Anterior cingulate cortex (tissue), 58 donors: ENCODE data around the gene NISCH.
A peak's percentile ranks its signal among the peaks of the same experiment; 100 is the strongest.

Source experiments
- DNase-seq, 58 donors: peaks; one replicate each; lab custom pipeline; 2025; lab: John Stamatoyannopoulos, UW

Gene NISCH

GRCh38 chr3:52434491-52435115 is 20.8 kb upstream of the NISCH start:
- DNase-seq: no peak

GRCh38 chr3:52435246-52436101 is 19.9 kb upstream of the NISCH start:
- DNase-seq: no peak

DNA sequence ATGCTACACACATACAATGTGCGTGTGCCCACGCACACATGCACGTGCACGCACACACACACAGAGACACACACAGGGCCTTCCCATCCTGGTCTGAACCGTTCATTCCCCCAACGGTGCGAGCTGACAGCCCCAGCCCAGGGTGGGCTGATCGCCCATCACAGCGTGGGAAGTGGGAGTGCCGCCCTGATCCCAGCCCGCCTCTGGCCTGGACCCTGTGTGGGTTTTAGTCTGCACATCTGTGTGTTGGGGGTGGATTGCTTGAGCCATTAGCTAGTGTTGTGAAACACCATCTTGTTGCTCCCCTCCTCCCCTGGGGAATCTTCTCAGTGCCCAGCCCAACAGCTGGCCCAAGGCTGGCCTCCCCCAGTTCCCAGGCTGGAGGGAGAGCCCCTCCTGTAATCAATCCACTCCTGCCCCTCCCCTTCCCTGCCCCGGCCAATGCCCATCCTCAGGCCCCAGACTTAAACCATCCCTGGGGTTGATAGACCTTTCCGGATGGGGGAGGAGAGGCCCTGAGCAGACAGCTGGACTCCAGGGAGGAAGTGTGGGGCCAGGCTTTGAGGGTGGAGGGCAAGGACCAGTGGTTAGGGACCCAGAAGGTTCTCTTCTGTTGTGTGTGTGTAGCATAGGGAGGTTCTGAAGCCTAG is 18.8 kb upstream of the NISCH start:
- DNase-seq: no peak

DNA sequence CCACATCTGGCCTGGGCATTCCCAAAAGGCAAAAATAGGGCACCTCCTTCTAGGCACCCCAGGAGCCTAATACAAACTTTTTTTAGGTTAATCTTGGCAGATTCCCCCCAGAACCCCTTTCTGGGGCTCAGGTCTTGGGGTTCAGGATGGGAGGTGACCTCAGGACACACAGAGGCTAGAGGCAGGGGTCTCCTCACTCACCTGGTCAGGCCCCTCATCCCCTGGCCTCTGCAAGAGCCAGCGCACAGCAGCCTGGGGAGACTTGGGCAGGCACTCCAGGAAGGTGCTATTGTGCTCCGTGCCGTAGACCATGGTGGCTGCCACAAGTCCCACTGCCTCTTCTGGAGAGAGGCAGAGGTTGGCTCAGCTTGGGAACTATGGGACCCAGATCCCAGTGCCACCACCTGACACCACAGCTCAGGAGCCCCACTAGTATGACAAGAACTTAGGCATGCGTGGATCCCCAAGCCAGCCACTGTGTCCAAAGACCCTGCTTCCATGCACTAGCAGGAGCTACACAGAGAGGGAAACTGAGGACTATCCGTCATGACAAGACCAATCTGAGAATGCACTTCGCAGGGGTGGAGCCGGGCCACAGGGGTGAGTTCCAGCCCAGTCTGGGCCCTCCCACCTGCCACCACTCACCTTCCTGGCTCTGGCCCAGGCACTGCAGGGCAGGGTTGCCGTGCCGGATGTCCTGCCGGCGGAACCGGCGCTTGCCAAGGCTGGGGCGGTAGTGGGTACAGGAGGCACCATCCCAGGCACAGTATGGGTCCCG is 17.9 kb upstream of the NISCH start:
- DNase-seq: no peak

GRCh38 chr3:52438104-52438376 is 17.4 kb upstream of the NISCH start:
- no peak for DNase-seq

DNA sequence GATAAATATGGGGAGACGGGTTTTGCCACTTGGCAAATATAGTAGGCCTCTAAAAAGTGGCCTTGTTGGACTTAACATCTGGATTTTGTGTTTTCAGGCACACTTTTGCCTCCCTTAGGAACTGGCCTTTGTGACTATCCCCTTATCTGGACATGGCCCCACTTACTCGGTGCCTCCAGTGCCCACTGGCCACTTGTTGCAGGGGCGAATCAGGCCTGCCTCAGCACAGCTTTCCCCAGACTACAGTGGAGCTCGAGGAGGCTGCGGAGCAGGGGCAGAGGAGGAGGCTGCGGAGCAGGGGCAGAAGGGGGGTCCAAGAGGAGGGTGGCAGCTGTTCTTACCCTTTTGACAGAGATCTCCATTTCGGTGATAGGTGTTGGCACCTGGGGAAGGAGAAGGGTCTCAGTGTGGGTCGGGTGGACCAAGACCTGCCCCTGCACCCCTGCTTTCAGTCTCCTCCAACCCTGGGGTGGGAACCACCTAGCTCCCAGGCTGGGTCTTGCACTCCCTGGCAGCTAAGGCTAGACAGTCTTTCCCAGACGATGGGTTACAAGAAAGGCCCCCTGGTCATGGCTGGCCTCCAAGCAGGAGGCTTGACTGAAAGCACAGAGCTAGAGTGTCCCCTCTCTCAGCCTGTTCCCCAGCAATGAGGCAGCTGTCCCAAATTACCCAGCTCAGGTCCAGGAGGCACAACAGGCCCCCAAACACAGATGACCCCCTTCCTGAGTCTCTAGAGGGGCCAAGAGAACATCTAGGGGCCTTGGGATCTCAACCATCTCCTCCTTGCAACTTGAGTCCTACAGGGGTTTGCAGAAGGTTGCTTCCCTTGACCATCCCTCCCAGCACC is 16.6 kb upstream of the NISCH start:
- DNase-seq: no peak

GRCh38 chr3:52439426-52440248 is 15.8 kb upstream of the NISCH start:
- no peak for DNase-seq

GRCh38 chr3:52440249-52440551 is 15.2 kb upstream of the NISCH start:
- DNase-seq: no peak

DNA sequence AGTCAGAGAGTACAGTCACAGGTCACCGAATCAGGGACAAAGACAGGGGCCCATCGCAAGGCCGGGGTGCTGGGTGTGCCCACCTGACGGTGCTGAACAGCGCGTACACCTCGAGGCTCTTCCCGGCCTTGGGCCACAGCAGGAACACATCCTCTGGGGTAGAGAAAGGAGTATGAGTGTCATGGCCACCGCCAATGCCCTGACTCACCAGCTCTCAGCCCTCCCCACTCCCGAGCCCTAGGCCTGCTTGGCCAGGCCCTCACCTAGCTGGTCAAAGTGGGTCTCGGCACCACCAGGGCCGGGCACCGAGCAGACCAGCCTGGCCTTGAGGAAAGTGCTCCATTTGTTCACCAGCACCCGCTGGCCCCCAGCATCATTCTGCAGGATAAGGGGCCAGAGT is 14.7 kb upstream of the NISCH start:
- no peak for DNase-seq

DNA sequence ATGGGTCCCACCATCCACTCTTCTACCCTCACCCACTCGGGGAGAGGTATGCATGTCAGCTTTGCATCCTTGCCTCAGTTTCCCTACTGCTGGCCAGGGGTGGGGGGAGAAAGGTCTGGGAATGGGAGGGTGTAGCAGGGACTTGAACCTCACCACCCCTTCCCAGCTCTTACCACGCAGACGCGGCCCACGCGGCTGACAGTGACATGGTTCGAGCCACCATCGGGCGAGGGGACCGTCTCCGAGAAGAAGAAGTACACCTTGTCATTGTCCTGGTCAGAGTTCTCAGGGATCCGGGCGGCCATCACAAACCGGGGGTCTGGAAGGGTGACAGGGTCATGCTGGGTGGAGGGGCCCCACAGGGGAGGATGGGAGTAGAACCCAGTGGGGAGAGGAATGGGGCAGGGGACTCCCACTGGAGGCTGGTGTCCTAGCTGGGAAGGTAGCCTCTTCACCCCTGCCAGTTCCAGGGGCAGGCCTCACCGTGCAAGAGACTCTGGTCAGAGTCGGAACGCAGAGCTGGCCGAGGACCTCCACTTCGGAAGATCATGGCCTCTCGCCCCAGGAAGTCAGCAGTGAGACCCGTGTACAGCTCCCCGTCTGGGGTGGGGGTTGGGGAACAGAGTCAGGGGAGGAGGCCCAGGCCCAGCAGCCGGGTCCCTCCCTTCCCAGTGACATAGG is 14.2 kb upstream of the NISCH start:
- no peak for DNase-seq

- no peak for DNase-seq
These were observed 13.6 kb upstream of the NISCH start for GRCh38 chr3:52441772-52442332.

DNA sequence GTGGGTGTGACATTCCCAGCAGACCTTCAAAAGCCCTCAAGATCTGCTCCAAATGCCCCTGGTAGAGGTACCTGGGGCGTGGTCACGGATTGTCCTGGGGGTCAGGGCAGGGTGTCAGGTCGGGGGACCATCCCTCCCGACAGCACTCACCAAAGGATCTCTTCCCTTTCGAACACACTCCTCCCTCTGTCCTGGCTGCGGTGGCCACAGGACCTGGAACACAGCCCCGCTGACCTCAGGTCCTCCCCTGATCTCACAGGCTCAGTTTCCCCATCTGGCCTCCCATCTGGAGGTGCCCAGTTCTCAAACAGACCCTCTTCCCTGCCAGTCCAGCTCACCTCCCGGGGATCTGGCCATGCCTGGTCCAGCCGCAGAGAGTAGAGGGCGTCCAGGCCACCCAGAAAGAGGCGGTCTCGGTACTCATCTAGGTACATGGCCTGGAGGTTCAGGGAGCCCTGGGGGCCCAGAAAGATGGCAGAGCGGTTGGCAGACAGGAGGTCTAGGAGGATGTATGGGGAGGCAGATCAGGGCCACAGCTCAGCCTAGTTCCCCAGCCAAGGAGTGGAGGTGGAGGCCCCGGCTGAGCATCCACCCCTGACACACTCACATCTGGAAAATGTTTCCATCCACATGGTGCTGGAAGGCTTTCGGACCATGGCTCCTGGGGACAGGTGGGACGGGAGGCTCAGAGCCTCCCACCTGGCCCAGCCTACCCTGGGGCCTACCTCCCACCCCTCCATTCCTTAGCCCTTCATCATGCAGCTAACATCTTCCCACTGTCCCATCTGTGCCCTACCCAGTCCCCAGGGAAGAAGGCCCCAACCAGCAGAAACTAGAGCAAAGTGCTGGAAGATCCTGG is 12.8 kb upstream of the NISCH start:
- no peak for DNase-seq

GRCh38 chr3:52443268-52443610 is 12.2 kb upstream of the NISCH start:
- no peak for DNase-seq

GRCh38 chr3:52443791-52444687 is 11.4 kb upstream of the NISCH start:
- DNase-seq: no peak

- DNase-seq: peak in 1 of 58 donors; percentile 30
These were observed 10.3 kb upstream of the NISCH start, which contains the start of gene SEMA3G for GRCh38 chr3:52444860-52445793. TSS of gene SEMA3G (minus strand) at chr3:52445103. CDS start at chr3:52445027, 76 bp downstream.
